ENCODE data around the gene LRP1-AS.

DNA sequence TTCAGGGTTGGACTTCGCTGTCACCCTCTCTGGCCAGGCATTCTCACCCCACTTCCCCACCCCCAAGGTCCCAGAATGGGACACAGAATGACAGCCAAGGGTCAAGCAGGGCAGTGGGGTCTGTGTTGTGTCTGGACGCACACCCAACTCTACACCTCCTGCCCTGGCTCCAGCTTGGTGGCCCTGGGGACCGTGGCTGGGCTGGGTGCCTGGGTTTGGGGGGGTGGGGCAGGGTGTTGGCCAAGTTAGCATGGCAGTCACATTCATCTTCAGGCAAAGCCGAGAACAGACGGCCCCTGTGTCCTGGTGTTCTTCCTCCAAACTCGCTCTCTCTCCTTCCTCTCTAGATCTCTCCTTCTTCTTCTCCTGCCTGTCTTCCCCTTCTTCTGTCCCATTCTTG, 13.5 kb downstream of the LRP1-AS start:
- no peak for TF ChIP-seq POLR2AphosphoS5 (IDR thresholded peaks at IDR 0.05)
- TF ChIP-seq, protein P1, sequence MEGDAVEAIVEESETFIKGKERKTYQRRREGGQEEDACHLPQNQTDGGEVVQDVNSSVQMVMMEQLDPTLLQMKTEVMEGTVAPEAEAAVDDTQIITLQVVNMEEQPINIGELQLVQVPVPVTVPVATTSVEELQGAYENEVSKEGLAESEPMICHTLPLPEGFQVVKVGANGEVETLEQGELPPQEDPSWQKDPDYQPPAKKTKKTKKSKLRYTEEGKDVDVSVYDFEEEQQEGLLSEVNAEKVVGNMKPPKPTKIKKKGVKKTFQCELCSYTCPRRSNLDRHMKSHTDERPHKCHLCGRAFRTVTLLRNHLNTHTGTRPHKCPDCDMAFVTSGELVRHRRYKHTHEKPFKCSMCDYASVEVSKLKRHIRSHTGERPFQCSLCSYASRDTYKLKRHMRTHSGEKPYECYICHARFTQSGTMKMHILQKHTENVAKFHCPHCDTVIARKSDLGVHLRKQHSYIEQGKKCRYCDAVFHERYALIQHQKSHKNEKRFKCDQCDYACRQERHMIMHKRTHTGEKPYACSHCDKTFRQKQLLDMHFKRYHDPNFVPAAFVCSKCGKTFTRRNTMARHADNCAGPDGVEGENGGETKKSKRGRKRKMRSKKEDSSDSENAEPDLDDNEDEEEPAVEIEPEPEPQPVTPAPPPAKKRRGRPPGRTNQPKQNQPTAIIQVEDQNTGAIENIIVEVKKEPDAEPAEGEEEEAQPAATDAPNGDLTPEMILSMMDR (IDR thresholded peaks at IDR 0.05), result no peak
- no peak for TF ChIP-seq POLR2A (IDR thresholded peaks at IDR 0.05)

All from prostate gland (tissue), 2 donors.